Skeletal muscle tissue (tissue), 5 donors: ENCODE data around the gene HMGN4. TPM values are rescaled to one million over a fixed set of nuclear protein-coding genes. Genes with fewer than 3 reads are reported as not detected.

ENCODE experiments used
- H3K27ac ChIP-seq: one replicate; pipeline ENCODE4 v1.7.0; 2013; ENCODE audit warnings: mild to moderate bottlenecking, low read depth, low read length, inconsistent platforms
- H3K27me3 ChIP-seq, 3 donors: one replicate each; pipeline ENCODE4 v1.7.0; 2013; ENCODE audit warnings: low read length in 3 of 3; ENCODE audit not compliant: control insufficient read depth in 3 of 3, insufficient read depth in 3 of 3
- H3K36me3 ChIP-seq, 3 donors: one replicate each; pipeline ENCODE4 v1.7.0; 2013; ENCODE audit warnings: low read length in 3 of 3; ENCODE audit not compliant: control insufficient read depth in 3 of 3, insufficient read depth in 3 of 3
- H3K4me1 ChIP-seq, 3 donors: one replicate each; pipeline ENCODE4 v1.7.0; 2013; ENCODE audit warnings: low read length in 3 of 3, mild to moderate bottlenecking in 3 of 3; ENCODE audit not compliant: control insufficient read depth in 3 of 3, insufficient read depth in 3 of 3
- H3K4me3 ChIP-seq, 3 donors: one replicate each; pipeline ENCODE4 v1.7.0; 2013; ENCODE audit warnings: low read length in 3 of 3
- H3K9ac ChIP-seq, 3 donors: one replicate each; pipeline ENCODE4 v1.7.0; 2013; ENCODE audit warnings: low read length in 3 of 3, mild to moderate bottlenecking in 3 of 3, moderate library complexity in 2 of 3, low read depth in 1 of 3
- H3K9me3 ChIP-seq, 3 donors: one replicate each; pipeline ENCODE4 v1.7.0; 2013; ENCODE audit warnings: low read length in 3 of 3; ENCODE audit not compliant: control insufficient read depth in 3 of 3
- small RNA-seq: library from RNA; depleted of rRNA; stranded (forward); fragments of <200 nt; gene quantifications from one replicate; pipeline ENCODE3, GENCODE V24; 2014
- total RNA-seq: library from RNA; depleted of rRNA; stranded (reverse); fragments of >200 nt; gene quantifications from one replicate; pipeline ENCODE4 v1.2.3, GENCODE V29; 2014
- donor health status: Osteomylitis.

HMGN4 gene
- total RNA-seq, 1 donor from 2014 or later, result 45.9 TPM

DNA sequence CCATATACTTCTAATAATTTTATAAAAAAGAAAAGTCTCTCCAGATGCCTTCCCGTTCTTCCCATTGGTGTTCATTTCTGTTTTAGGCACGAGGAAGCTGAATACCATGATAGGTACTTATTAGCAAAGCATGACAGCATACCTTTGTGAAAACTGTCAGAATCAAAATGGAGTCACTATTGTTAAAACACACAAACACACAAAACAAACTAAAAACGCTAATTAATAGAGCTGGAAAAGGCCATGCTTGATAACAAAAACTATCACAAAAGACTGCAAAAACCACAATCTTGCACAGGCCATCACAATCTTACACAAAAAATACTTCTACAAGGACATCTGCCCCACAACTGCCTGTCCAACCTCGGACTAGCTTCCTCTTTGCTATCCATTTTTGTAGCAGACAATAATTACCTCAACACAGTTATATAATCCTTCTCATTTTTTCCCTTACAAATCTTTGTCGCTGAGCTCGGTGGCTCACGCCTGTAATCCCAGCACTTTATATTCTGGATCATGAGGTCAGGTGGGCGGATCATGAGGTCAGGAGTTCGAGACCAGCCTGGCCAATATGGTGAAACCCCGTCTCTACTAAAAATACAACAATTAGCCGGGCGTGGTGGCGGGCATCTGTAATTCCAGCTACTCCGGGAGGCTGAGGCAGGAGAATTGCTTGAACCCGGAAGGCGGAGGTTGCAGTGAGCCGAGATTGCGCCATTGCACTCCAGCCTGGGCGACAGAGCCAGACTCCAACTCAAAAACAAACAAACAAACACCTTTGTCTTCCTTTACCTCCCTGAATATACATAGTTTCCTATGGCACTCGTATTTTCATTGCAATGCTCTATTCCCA is 55.3 kb downstream of the HMGN4 start:
- Histone ChIP-seq H3K36me3 (peaks cover 7 to 10% (median 8%) of the 10 kb centered on the region in 3 donors), H3K9ac (no peak overlapping the region), H3K9me3 (no peaks in the 10 kb centered on the region), H3K27ac (no peak overlapping the region), H3K4me3 (no peak overlapping the region), H3K4me1 (peaks cover 10 to 19% (median 16%) of the 10 kb centered on the region in 3 donors), H3K27me3 (peaks cover 4 to 13% (median 5%) of the 10 kb centered on the region in 3 donors)

DNA sequence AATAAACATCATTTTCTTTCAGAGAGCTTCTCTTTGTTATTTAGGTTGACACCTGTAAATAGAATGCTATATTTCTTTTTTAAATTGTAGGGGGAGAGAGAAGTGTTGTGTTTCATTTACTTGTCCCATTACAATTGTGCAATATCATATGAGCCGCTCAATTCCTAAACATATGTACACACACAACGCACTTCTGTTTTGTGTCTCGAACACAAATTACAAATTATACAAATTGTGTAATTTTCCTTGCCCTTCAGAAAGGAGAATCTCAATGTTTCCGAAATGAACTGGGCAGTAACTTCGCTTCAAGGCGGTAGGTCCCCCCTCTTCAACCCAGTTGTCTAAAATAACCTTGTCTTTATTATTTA is 55.9 kb downstream of the HMGN4 start:
- Histone ChIP-seq H3K4me3 (no peak overlapping the region), H3K36me3 (peaks cover 11 to 13% (median 12%) of the 10 kb centered on the region in 3 donors), H3K4me1 (peaks cover 10 to 19% (median 17%) of the 10 kb centered on the region in 3 donors), H3K27me3 (peaks cover 4 to 13% (median 5%) of the 10 kb centered on the region in 3 donors), H3K9me3 (no peaks in the 10 kb centered on the region), H3K27ac (no peak overlapping the region), H3K9ac (no peak overlapping the region)

DNA sequence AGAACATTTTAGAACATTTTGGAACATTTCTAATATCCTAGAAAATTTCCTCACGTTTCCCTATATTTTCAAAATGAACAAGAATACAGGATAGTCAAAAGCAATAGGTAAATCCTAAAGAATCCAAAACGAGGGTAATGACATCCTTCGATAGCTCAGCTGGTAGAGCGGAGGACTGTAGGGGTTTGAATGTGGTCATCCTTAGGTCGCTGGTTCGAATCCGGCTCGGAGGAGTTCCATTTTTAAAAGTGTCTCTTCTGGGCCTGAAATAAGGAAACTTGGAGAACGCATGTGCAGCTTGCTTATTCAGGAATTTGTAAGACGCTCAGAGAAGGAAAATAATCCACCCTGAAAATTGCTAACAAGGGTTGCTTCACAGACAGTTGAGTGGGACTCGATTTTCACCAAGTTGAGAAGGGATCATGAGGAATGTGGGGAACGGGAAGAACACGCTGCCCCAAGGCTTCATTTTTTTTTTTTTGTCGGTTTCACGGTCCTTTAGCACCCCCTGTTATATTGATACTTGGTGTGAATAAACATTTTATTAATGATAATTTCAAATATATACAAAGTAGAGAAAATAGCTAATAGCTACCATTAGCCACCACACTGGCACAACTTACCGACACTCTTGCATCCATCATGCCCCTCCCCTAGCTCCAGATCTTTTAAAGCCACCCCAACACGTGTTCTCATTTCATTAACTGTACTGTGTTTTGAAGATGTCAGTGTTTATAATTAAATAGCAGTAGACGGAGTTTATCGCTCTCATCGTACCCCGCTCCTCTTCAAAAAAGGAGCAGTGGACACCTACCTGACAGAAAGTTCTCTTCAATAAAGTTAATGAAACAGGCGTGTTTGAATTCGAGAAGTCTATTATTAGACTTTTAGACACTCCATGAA is 56.8 kb downstream of the HMGN4 start:
- Histone ChIP-seq H3K4me1 (peaks cover 10 to 19% (median 17%) of the 10 kb centered on the region in 3 donors), H3K27me3 (peaks cover 4 to 13% (median 5%) of the 10 kb centered on the region in 3 donors), H3K9ac (peak overlapping the region; percentile 79 to 100 (median 96)), H3K27ac (peak overlapping the region; percentile 74), H3K36me3 (peaks cover 13 to 21% (median 17%) of the 10 kb centered on the region in 3 donors), H3K4me3 (peak overlapping the region; percentile 80 to 99 (median 97)), H3K9me3 (no peaks in the 10 kb centered on the region)

DNA sequence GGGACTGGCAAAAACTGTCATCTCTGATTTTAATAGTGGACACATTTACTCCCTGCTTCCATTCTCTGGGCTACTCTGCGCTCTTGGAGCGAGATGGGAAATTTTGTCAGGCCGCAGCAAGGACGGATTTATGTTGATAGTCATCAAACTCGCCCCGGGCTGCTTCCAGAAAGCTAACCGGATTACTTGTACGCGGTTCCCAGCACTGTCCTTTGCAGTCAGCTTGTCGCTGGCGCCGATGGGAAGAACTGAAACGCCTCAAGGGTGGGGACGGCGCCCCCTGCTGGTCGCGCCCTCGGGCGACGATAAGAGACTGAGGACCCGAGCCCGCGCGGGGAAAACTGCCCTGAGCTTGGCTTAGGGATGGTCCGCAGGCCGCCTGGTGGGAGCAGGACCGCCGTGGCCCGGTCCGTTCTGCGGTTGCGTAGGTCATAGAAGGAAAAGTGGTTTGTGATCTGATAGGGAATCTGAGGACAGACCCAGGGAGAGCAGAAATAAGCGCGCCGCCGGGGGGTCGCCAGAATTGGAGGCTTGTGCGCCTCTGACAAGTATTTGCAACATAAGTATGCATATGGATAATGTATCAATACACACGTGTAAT is 57.6 kb downstream of the HMGN4 start:
- Histone ChIP-seq H3K27ac (peak overlapping the region; percentile 74), H3K4me1 (peaks cover 10 to 19% (median 17%) of the 10 kb centered on the region in 3 donors), H3K4me3 (peak overlapping the region; percentile 80 to 99 (median 97)), H3K36me3 (peaks cover 13 to 22% (median 17%) of the 10 kb centered on the region in 3 donors), H3K9me3 (no peaks in the 10 kb centered on the region), H3K9ac (peak overlapping the region; percentile 79 to 100 (median 96)), H3K27me3 (peaks cover 4 to 13% (median 5%) of the 10 kb centered on the region in 3 donors)

Small RNAs within 50 kb of the gene (small RNA-seq; reads per million reads assigned to genes)
- not detected for gene RNU6-502P

Other genes starting within 250 kb of the HMGN4 start
- gene BTN3A2, start 173.2 kb upstream of the HMGN4 start, total RNA-seq, result 11.0 TPM
- gene BTN2A2, start 155.3 kb upstream of the HMGN4 start, total RNA-seq, result 6.3 TPM
- gene BTN3A1, start 136.1 kb upstream of the HMGN4 start, total RNA-seq, result 17.2 TPM
- gene BTN3A3, start 97.9 kb upstream of the HMGN4 start, total RNA-seq, result 20.9 TPM
- 8.4 TPM for gene BTN2A1, start 80.4 kb upstream of the HMGN4 start, total RNA-seq
- not detected for gene BTN1A1, start 38.1 kb upstream of the HMGN4 start, total RNA-seq
- gene ABT1, start 58.6 kb downstream of the HMGN4 start, total RNA-seq, result 16.2 TPM
- gene ZNF322, start 121.4 kb downstream of the HMGN4 start, total RNA-seq, result 17.2 TPM